Umbilical cord (tissue), 2 donors: Measurements from ENCODE around the gene ARL2. TPM values are rescaled to one million over a fixed set of nuclear protein-coding genes. Genes with fewer than 3 reads are reported as not detected.
"Not testable (repeated sequence)": the region's sequence is repeated elsewhere in the genome, so short reads cannot be mapped to it uniquely, and the experiment has no call there.

Experiments
- DNase-seq: peaks from one replicate; pipeline ENCODE4 v3.0.0-alpha.2; 2015; ENCODE audit warnings: low spot score
- total RNA-seq: library from RNA; depleted of rRNA; stranded (reverse); fragments of >200 nt; gene quantifications from one replicate; pipeline ENCODE4 v1.2.3, GENCODE V29; 2014; ENCODE audit warnings: low replicate concordance; ENCODE audit not compliant: insufficient read depth

Gene ARL2
- total RNA-seq, 1 donor from 2014 or later = 60.2 TPM

GRCh38 chr11:65003968-65004367 lies 10.0 kb upstream of the ARL2 start:
- DNase-seq = not testable (repeated sequence)

DNA sequence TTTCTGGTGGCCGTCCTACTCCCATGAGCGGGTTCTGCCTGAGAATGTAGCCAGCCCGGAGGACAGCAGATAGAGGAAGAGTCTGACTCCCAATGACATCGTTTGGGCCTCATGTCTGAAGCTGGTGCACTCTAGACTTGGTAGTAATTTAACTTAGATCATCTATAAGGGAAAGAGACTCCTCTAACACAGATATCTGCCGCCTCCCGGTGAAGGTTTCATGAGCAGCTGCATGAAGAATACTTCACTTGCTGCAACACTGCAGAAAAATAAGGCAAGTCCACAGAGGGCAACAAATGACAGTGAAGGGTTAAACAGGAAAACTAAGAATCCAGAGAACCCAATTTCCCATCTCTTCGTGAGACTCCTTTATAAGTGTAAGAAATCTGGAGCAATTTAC lies 5.9 kb upstream of the ARL2 start:
- DNase-seq = peak; percentile 11

GRCh38 chr11:65008873-65009272 lies 5.1 kb upstream of the ARL2 start:
- no peak for DNase-seq

GRCh38 chr11:65013130-65013887 lies 651 bp upstream of the ARL2 start:
- DNase-seq = peak; percentile 96

- no peak for DNase-seq
Observed at GRCh38 chr11:65014726-65015227, 817 bp downstream of the ARL2 start.

DNA sequence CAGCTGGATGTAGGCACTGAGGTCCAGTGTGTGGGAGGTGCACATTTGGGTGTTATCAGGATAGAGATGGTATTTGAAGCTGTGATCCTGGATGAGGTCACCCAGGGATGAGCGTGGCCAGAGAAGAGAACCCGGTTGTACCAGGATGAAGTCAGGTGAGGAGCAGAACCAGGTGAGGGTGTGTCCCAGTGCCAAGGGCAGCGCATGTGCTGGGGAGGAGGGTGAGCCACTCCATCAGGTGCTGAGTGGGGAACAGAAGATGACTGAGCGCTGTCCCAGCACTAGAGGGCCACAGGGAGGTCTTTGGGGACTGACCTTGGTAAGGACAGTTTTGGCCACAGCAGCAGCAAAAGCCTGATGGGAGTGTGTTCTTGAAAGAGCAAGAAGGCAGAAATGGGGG lies 2.7 kb downstream of the ARL2 start:
- no peak for DNase-seq

GRCh38 chr11:65017937-65018336 lies 4.0 kb downstream of the ARL2 start:
- no peak for DNase-seq

GRCh38 chr11:65019824-65020223 lies 5.9 kb downstream of the ARL2 start:
- DNase-seq = no peak

GRCh38 chr11:65021003-65021402 lies 7.0 kb downstream of the ARL2 start:
- no peak for DNase-seq

GRCh38 chr11:65021509-65021908 lies 7.5 kb downstream of the ARL2 start:
- no peak for DNase-seq

- DNase-seq = not testable (repeated sequence)
Observed at GRCh38 chr11:65023502-65023901, 9.5 kb downstream of the ARL2 start.

GRCh38 chr11:65026810-65027209 lies 12.8 kb downstream of the ARL2 start:
- DNase-seq = no peak

DNA sequence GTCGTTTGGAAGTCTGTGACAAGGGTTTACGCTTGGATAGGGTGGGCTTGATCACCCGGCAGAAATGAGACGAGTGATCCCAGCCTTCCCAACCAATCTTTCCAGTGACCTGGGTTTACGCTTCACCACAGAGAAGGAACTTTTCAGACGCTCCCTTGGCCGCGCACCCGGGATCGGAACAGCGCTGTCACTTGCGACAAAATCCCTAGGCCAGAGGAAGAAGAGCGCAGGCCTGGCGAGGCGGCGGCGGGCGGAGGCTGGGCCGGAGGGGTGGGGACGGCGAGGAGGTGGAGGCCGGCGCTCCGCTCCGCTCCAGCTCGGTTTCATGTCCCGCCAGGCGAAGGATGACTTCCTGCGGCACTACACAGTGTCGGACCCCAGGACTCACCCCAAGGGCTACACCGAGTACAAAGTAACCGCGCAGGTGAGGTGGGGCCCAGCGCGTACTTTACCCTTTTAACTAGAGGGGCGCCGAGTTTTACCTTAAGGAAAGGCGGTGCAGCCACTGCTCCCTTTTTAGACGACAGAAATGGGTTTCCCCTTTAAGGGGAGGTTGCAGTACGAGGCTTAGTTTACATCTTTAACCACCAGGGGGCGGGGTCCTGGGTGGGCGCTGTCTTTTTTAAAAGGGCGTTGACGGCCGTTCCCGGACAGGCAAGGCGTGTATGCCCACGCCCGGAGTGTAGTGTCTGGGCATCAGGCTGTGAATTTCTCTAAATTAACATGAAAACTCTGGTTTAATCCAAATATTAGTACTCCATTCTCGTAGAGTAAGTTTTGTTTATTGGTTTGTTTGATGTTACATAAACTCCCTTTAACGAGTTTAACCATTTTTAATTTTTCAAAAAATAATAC lies 13.5 kb downstream of the ARL2 start, which contains the start of gene SNX15:
SNX15 (plus strand) TSS at position 227 of the 855 bp plus-strand sequence; CDS start at position 326, 99 bp downstream.
- peak; percentile 99 for DNase-seq

- no peak for DNase-seq
Observed at GRCh38 chr11:65032216-65032615, 18.3 kb downstream of the ARL2 start.

DNA sequence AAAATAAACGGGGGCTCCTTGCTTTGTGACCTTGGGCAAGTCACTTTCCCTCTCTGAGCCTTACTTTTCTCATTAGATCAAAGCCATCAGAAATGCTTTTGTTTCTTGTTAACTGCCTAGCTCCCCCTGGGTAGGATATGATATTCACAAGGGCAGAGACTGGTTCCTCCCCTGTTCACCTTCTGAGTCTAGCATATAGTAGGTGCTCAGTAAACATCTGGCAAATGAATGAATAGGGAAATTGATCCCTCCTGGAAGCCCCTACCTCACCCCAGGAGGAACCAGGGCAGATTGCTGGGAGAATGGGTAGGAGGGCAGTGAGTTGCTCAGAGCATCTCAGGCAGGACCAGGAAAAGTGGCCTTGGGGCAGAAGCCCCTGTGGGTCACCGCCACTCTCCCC lies 20.5 kb downstream of the ARL2 start:
- DNase-seq = no peak

- no peak for DNase-seq
Observed at GRCh38 chr11:65035579-65035978, 21.6 kb downstream of the ARL2 start.

- DNase-seq = no peak
Observed at GRCh38 chr11:65036931-65037330, 23.0 kb downstream of the ARL2 start.

- no peak for DNase-seq
Observed at GRCh38 chr11:65040520-65040846, 26.5 kb downstream of the ARL2 start.

DNA sequence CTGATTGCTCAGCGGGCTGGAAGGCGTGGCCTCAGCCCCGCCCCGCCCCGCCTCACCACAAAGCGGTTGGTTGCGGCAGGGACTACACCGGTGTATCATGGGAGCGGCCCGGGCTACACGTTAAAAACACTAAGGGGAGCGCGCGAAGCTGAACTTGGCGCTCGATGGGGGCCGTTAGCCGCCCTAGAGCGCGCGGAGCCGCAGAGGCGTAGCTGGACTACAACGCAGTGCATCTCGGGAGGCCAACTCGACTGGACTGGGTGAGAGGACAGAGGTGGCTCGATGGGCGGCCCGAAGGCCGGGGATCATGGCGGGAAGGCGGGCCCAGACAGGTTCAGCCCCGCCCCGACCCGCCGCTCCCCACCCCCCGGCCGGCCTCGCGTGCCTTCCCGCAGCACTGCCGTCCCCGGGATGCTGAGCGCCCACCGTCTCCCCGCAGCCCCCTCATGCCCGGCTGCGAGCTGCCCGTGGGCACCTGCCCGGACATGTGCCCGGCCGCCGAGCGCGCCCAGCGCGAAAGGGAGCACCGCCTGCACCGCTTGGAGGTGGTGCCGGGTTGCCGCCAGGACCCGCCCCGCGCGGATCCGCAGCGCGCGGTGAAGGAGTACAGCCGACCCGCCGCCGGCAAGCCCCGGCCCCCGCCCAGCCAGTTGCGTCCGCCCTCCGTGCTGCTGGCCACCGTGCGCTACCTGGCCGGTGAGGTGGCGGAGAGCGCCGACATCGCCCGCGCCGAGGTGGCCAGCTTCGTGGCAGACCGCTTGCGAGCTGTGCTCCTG lies 27.1 kb downstream of the ARL2 start, which contains the start of gene SAC3D1:
SAC3D1 (plus strand) TSS at position 364 of the 776 bp plus-strand sequence; CDS start at position 447, 83 bp downstream.
- peak; percentile 95 for DNase-seq

- DNase-seq = no peak
Observed at GRCh38 chr11:65042891-65043290, 28.9 kb downstream of the ARL2 start.

DNA sequence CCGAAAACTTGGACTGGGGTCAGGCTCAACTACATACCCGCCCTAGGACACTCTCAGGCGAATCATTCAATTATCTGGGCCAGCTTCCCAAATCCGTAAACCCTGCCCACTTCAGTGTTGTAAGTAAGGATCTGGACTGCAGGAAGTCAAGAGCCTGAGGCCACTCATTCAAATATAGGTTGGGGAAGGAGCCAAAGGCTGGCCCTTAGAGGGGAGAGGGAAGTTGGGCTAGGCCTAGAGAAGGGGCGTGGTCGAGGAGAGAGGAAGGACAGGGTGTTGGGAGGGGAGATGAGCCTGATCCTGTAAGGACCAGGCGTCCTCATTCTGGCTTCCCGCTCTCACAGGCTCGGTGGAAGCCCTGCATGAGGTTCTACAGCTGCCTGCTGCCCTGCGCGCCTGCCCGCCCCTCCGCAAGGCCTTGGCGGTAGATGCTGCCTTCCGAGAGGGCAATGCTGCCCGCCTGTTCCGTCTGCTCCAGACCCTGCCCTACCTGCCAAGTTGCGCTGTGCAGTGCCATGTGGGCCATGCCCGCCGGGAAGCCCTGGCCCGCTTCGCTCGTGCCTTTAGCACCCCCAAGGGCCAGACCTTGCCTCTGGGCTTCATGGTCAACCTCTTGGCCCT lies 30.0 kb downstream of the ARL2 start:
- DNase-seq = peak; percentile 43
